Heart left ventricle (tissue), 16 donors: ENCODE results near the gene COL6A1. TPM values are rescaled to one million over a fixed set of nuclear protein-coding genes. Genes with fewer than 3 reads are reported as not detected.

Experiments
- ATAC-seq, 4 donors: fragments of 200-7000 bp; cut with Tn5 transposase; one replicate each; pipeline ENCODE4 v1.9.1; 2020 to 2022; ENCODE audit warnings: moderate library complexity in 4 of 4, mild to moderate bottlenecking in 3 of 4, moderate number of reproducible peaks in 1 of 4
- DNase-seq, 5 donors: peaks; one replicate each; pipeline ENCODE4 v3.0.0-alpha.2; 2020
- H3K27ac ChIP-seq, 12 donors: fragments of 200-600 bp; sonication (generic) in 4 of 12; one replicate each; pipeline versions ENCODE4 v1.5.0 to v1.8.0; 2016 to 2022; ENCODE audit warnings: mild to moderate bottlenecking in 2 of 12
- H3K27me3 ChIP-seq, 9 donors: fragments of 200-600 bp; sonication (generic) in 2 of 9; one replicate each; pipeline versions ENCODE4 v1.5.1 to v1.8.0; 2016 to 2022; ENCODE audit warnings: mild to moderate bottlenecking in 3 of 9
- H3K36me3 ChIP-seq, 9 donors: fragments of 200-600 bp; sonication (generic) in 2 of 9; one replicate each; pipeline versions ENCODE4 v1.5.0 to v1.8.0; 2018 to 2022; ENCODE audit warnings: mild to moderate bottlenecking in 2 of 9
- H3K4me1 ChIP-seq, 12 donors: fragments of 200-600 bp; sonication (generic) in 4 of 12; one replicate each; pipeline versions ENCODE4 v1.5.0 to v1.8.0; 2016 to 2022; ENCODE audit warnings: mild to moderate bottlenecking in 3 of 12
- H3K4me3 ChIP-seq, 12 donors: fragments of 200-600 bp; sonication (generic) in 4 of 12; one replicate each; pipeline versions ENCODE4 v1.5.0 to v1.8.0; 2017 to 2022; ENCODE audit warnings: mild to moderate bottlenecking in 9 of 12, moderate library complexity in 4 of 12
- H3K9me3 ChIP-seq, 12 donors: fragments of 200-600 bp; sonication (generic) in 4 of 12; one replicate each; pipeline versions ENCODE4 v1.5.0 to v1.8.0; 2016 to 2022; ENCODE audit warnings: mild to moderate bottlenecking in 1 of 12
- POLR2A ChIP-seq, 2 donors: fragments of 450-650 bp; IDR thresholded peaks; one replicate each; pipeline ENCODE4 v1.6.1; 2017; ENCODE audit warnings: antibody characterized with exemption in 2 of 2, mild to moderate bottlenecking in 2 of 2, moderate library complexity in 2 of 2
- WGBS, 4 donors: extraction: QIAGEN DNeasy Blood & Tissue Kit in 2 of 4; methylation state at CpG; one replicate each; pipeline versions ENCODE4 v1.1.5 to v1.1.7; 2013 to 2018; 5-methylcytosine and 5-hydroxymethylcytosine counted together
- intact Hi-C, 10 donors: fragments of 100-400 bp; cut with DNase I; formaldehyde crosslinking; loops; one replicate each; pipeline versions ENCODE4 v1.11.1 to v1.14.2; 2022
- polyA plus RNA-seq, 2 donors: library from polyadenylated mRNA; stranded (reverse); fragments of 200-250 nt; gene quantifications; one replicate each; pipeline ENCODE4 v1.2.3, GENCODE V29; 2013
- total RNA-seq, 9 donors: library from RNA; depleted of rRNA in 2 of 9; stranded (reverse); fragments of >200 nt in 2 of 9; fragmentation: NEBNext Ultra II Directional in 3 of 9; extraction: Animal tissue kit (Norgen Biotek cat#: 25700) in 3 of 9; gene quantifications; one replicate each; pipeline versions ENCODE4 v1.1.0 to v1.2.4, GENCODE V29; 2016 to 2023
- TF ChIP-seq, protein P1 (sequence below), 12 donors: fragments of 200-600 bp; sonication (generic) in 4 of 12; IDR thresholded peaks; one replicate each; pipeline versions ENCODE4 v1.5.0 to v1.8.0; 2018 to 2022; ENCODE audit warnings: antibody characterized with exemption in 12 of 12, mild to moderate bottlenecking in 5 of 12
- donor health status: ischemic (EF 13 %, LVEDD 7.1; RV severe dilation, severe dysfunction).
- donor health status: healthy with polysubstance abuse.
- donor health status: DM: no; HTN: yes; CAD: no.
- donor health status: DM: no; HTN: no; CAD: no.
- donor health status: ischemic (EF 25% LVEDD 6.9; RV normal size, moderate dysfunction).
- donor health status: ischemic (EF 25% LVEDD 5.7; RV mildly dilated, moderate dysfunction).
- donor health status: healthy.
- donor health status: DM: yes; HTN: yes; CAD: no.
- donor health status: ischemic (EF 35%, LVEDD 5.7; RV mildly dilated, moderate dysfunction).
- donor health status: nonischemic (EF 11% LVEDD 7.7; RV severe dilation, severe dysfunction).
- donor health status: DM: yes; HTN: yes; CAD: no.
- donor health status: PGD.
- donor health status: ischemic (EF 29% LVEDD 5.4; RV normal size, mild dysfunction).
- donor health status: nonischemic (EF 23%, LVEDD 6.1; RV moderate dilation, normal function).

COL6A1 gene
- total and polyA plus RNA-seq, 11 donors: 92.4 to 385 (median 149) TPM

- no peak for ATAC-seq
Observed at GRCh38 chr21:45997205-45997494, 15.6 kb downstream of the COL6A1 start.

DNA sequence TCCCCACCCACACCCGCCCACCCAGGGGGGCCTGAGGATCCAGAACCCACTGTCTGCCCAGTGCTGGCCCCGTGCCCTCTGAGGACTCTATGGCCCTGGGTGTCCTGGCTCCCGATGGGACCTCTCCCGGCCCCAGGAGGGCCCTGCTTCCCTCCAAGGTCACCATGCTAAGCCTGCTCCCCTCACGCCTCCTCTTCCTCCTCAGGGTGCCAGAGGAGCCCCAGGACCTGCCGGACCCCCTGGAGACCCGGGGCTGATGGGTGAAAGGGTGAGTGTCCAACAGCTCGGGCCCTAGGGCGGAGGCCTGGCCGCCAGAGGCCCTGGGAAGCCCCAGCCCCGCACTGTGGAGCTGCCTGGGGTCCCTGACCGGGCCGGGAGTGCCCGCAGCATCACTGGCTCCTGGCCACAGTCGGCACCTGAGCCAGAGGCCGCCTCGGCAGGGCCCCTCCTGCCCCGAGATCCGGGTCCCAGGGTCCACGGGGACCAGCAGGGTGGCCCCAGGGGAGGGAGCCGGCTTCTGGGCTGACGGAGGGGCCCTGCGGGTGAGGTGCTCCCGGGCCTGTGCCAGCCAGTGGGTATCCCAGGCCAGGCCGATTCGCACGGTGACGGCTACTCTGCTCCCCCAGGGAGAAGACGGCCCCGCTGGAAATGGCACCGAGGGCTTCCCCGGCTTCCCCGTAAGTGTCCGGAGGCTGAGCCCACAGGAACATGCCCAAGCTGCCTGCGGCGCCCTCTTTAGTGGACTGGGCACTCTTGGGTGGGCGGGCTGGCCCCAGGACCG lies 16.1 kb downstream of the COL6A1 start:
- Histone ChIP-seq H3K4me1 (peaks cover 0 to 14% (median 0%) of the 10 kb centered on the region in 12 donors), H3K4me3 (no peak overlapping the region), H3K27me3 (no peaks in the 10 kb centered on the region), H3K9me3 (no peaks in the 10 kb centered on the region), H3K36me3 (peaks cover 2 to 93% (median 60%) of the 10 kb centered on the region in 9 donors), H3K27ac (peak overlapping the region in 1 of 12 donors; percentile 80)
- WGBS, 4 donors: 91 to 96% (median 95%) methylated on average over 6 to 38 of the region's 38 CpGs
- TF ChIP-seq, protein P1, sequence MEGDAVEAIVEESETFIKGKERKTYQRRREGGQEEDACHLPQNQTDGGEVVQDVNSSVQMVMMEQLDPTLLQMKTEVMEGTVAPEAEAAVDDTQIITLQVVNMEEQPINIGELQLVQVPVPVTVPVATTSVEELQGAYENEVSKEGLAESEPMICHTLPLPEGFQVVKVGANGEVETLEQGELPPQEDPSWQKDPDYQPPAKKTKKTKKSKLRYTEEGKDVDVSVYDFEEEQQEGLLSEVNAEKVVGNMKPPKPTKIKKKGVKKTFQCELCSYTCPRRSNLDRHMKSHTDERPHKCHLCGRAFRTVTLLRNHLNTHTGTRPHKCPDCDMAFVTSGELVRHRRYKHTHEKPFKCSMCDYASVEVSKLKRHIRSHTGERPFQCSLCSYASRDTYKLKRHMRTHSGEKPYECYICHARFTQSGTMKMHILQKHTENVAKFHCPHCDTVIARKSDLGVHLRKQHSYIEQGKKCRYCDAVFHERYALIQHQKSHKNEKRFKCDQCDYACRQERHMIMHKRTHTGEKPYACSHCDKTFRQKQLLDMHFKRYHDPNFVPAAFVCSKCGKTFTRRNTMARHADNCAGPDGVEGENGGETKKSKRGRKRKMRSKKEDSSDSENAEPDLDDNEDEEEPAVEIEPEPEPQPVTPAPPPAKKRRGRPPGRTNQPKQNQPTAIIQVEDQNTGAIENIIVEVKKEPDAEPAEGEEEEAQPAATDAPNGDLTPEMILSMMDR (IDR thresholded peaks at IDR 0.05): no peak
- no peak for TF ChIP-seq POLR2A (IDR thresholded peaks at IDR 0.05)
- intact Hi-C loops: loop anchor here in 1 of 10 donors (10.0 kb wide), 1 partner anchor 117 kb away; no protein-coding TSS in a partner anchor
- ATAC-seq (no peak), DNase-seq (peak in 4 of 5 donors; percentile 17 to 65 (median 22))

More at GRCh38 chr21:45997205-45997494, 15.6 kb downstream of the COL6A1 start:
- intact Hi-C loops: loop anchor here in 1 of 10 donors (10.0 kb wide), 1 partner anchor 118 kb away; no protein-coding TSS in a partner anchor
- H3K27me3 ChIP-seq: no peaks in the 10 kb centered on the region
- DNase-seq: peak in 2 of 5 donors; percentile 12 to 38
- peaks cover 2 to 93% (median 60%) of the 10 kb centered on the region in 9 donors for H3K36me3 ChIP-seq
- 92 to 98% (median 93%) methylated on average over 6 to 9 of the region's 9 CpGs for WGBS, 4 donors
- H3K4me1 ChIP-seq: peaks cover 0 to 20% (median 0%) of the 10 kb centered on the region in 12 donors
- H3K9me3 ChIP-seq: no peaks in the 10 kb centered on the region
- TF ChIP-seq, protein P1 (IDR thresholded peaks at IDR 0.05): no peak
- no peak for TF ChIP-seq POLR2A (IDR thresholded peaks at IDR 0.05)
- no peak overlapping the region for H3K4me3 ChIP-seq
- H3K27ac ChIP-seq: peak overlapping the region in 1 of 12 donors; percentile 80

DNA sequence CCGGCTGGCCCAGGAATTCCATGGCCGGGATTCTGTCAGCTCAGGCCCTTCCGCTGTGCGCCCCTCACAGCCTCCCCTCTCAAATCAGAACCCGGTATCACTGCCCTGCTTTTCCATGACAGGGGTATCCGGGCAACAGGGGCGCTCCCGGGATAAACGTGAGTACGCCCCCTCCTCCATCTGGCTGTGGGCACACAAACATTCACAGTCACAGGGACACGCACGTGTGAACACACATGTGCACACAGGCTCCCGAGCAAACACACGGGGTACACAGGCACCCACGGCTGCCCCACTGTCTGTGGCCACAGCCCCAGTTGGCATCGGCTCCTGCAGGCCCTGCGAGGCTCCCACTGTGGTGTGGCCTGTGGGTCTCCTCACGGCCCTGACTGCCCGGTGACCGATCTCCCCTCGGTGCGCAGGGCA lies 16.7 kb downstream of the COL6A1 start:
- 92 to 94% (median 93%) methylated on average over 18 to 22 of the region's 22 CpGs for WGBS, 4 donors
- Histone ChIP-seq H3K27ac (peak overlapping the region in 1 of 12 donors; percentile 80), H3K27me3 (no peaks in the 10 kb centered on the region), H3K9me3 (no peaks in the 10 kb centered on the region), H3K4me1 (peaks cover 0 to 10% (median 0%) of the 10 kb centered on the region in 12 donors), H3K36me3 (peaks cover 2 to 93% (median 62%) of the 10 kb centered on the region in 9 donors), H3K4me3 (no peak overlapping the region)
- DNase-seq: peak in 3 of 5 donors; percentile 21 to 58 (median 23)
- ATAC-seq: no peak
- TF ChIP-seq, protein P1 (IDR thresholded peaks at IDR 0.05): no peak
- TF ChIP-seq POLR2A (IDR thresholded peaks at IDR 0.05): no peak
- intact Hi-C loops: loop anchor here in 1 of 10 donors (10.0 kb wide), 1 partner anchor 117 kb away; no protein-coding TSS in a partner anchor

DNA sequence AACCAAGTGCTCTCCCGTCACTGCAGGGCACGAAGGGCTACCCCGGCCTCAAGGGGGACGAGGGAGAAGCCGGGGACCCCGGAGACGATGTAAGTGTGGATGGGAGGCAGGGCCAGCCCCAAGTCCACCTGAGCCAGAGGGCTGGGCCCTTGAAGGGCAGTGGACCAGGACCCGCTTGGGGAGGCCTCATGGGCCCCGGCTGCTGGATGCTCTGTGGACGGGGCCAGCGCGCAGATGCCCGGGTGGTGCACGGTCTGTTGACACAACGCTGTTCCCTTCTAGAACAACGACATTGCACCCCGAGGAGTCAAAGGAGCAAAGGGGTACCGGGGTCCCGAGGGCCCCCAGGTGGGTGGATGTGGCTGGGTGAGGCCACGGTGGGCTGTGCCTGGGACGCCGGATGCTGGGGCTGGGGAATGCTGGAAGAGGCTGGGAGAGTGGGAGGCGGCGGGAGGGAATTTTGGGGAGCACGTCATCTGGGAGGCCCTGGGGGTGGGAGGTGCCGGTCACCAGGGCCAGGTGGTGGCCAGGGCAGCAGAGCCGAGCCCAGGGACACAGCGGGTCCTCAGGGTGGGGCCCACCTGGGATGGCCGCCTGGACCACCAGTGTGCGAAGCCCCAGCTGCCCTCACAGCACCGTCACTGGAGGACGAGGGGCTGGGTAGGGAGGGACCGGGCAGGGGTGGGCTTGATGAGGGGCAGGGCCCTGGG lies 17.5 kb downstream of the COL6A1 start:
- peaks cover 2 to 94% (median 69%) of the 10 kb centered on the region in 9 donors for H3K36me3 ChIP-seq
- peaks cover 0 to 3% (median 0%) of the 10 kb centered on the region in 12 donors for H3K4me1 ChIP-seq
- H3K27ac ChIP-seq: peak overlapping the region in 1 of 12 donors; percentile 80

More for the DNA sequence above, 17.5 kb downstream of the COL6A1 start:
- ATAC-seq (no peak), DNase-seq (peak in 2 of 5 donors; percentile 16 to 21)
- no peak for TF ChIP-seq POLR2A (IDR thresholded peaks at IDR 0.05)
- TF ChIP-seq, protein P1 (IDR thresholded peaks at IDR 0.05): no peak
- intact Hi-C loops: loop anchor here in 1 of 10 donors (10.0 kb wide), 1 partner anchor 116 kb away; no protein-coding TSS in a partner anchor
- Histone ChIP-seq H3K27me3 (no peaks in the 10 kb centered on the region), H3K4me3 (no peak overlapping the region), H3K9me3 (no peaks in the 10 kb centered on the region)
- WGBS, 4 donors: 94 to 96% (median 95%) methylated on average over 29 to 33 of the region's 33 CpGs
